CD14-positive monocyte (primary cell): ENCODE measurements around the gene MGLL. TPM values are rescaled to one million over a fixed set of nuclear protein-coding genes. Genes with fewer than 3 reads are reported as not detected.
A peak's percentile ranks its signal among the peaks of the same experiment; 100 is the strongest.

Experiments used
- DNase-seq, 3 donors: peaks; one replicate each; pipeline ENCODE4 v3.0.0-alpha.2; 2011 to 2022
- H2AFZ ChIP-seq: 2 replicates; pipeline ENCODE4 v1.6.0; 2012; ENCODE audit warnings: mild to moderate bottlenecking, low read depth, low read length, inconsistent platforms; ENCODE audit not compliant: insufficient read depth, poor library complexity, severe bottlenecking
- H3K27ac ChIP-seq, 2 donors: 1 replicate in 1 of 2; 2 replicates in 1 of 2; pipeline ENCODE4 v1.5.1; 2012 to 2013; ENCODE audit warnings: low read length in 2 of 2, control low read depth in 1 of 2, inconsistent platforms in 1 of 2, low read depth in 1 of 2, mild to moderate bottlenecking in 1 of 2
- H3K27me3 ChIP-seq, 2 donors: one replicate each; pipeline versions ENCODE4 v1.6.0 to v1.6.1; 2011 to 2013; ENCODE audit warnings: low read length in 2 of 2; ENCODE audit not compliant: control insufficient read depth in 2 of 2, insufficient read depth in 2 of 2
- H3K36me3 ChIP-seq, 2 donors: replicated peaks in 1 of 2; 1 replicate in 1 of 2; 2 replicates in 1 of 2; pipeline versions ENCODE4 v1.5.1 to v1.6.1; 2012 to 2013; ENCODE audit warnings: low read length in 2 of 2, control low read depth in 1 of 2, inconsistent platforms in 1 of 2, mild to moderate bottlenecking in 1 of 2; ENCODE audit not compliant: insufficient read depth in 2 of 2, control insufficient read depth in 1 of 2
- H3K4me1 ChIP-seq, 2 donors: 1 replicate in 1 of 2; 2 replicates in 1 of 2; pipeline versions ENCODE4 v1.5.1 to v1.6.1; 2012 to 2013; ENCODE audit warnings: low read length in 2 of 2, control low read depth in 1 of 2, inconsistent platforms in 1 of 2, mild to moderate bottlenecking in 1 of 2, moderate library complexity in 1 of 2; ENCODE audit not compliant: insufficient read depth in 2 of 2, control insufficient read depth in 1 of 2
- H3K4me2 ChIP-seq: replicated peaks from 2 replicates; pipeline ENCODE3; 2012; ENCODE audit warnings: low read length, moderate library complexity, mild to moderate bottlenecking; ENCODE audit not compliant: poor library complexity, severe bottlenecking; ENCODE audit errors: extremely low read depth
- H3K4me3 ChIP-seq, 3 experiments: fragments of 200-600 bp in 1 of 3; sonication (generic) in 1 of 3; replicated peaks in 1 of 3; 1 replicate in 2 of 3; 2 replicates in 1 of 3; pipeline ENCODE4 v1.5.1; 2011 to 2013; ENCODE audit warnings: low read length in 3 of 3, mild to moderate bottlenecking in 3 of 3, control low read depth in 2 of 3, low read depth in 2 of 3, inconsistent platforms in 1 of 3, moderate library complexity in 1 of 3
- H3K79me2 ChIP-seq: 2 replicates; pipeline ENCODE4 v1.6.0; 2012; ENCODE audit warnings: mild to moderate bottlenecking, control low read depth, inconsistent platforms, low read length, moderate library complexity; ENCODE audit not compliant: insufficient read depth
- H3K9ac ChIP-seq: 2 replicates; pipeline ENCODE4 v1.6.0; 2017; ENCODE audit warnings: low read length, mild to moderate bottlenecking; ENCODE audit not compliant: insufficient read depth, poor library complexity, severe bottlenecking
- H3K9me3 ChIP-seq, 2 donors: replicated peaks in 1 of 2; 1 replicate in 1 of 2; 2 replicates in 1 of 2; pipeline versions ENCODE4 v1.5.1 to v1.6.1; 2012 to 2013; ENCODE audit warnings: low read length in 2 of 2, control low read depth in 1 of 2; ENCODE audit not compliant: control insufficient read depth in 1 of 2, insufficient read depth in 1 of 2
- H4K20me1 ChIP-seq: 2 replicates; pipeline ENCODE4 v1.6.0; 2012; ENCODE audit warnings: mild to moderate bottlenecking, low read length, control low read depth, moderate library complexity; ENCODE audit not compliant: insufficient read depth
- H3K27ac Mint-ChIP-seq, 7 donors: one replicate each; pipeline ENCODE4 v1.8.0; 2020; ENCODE audit warnings: mild to moderate bottlenecking in 7 of 7, mixed read lengths in 7 of 7, moderate library complexity in 6 of 7, inconsistent platforms in 2 of 7
- H3K27me3 Mint-ChIP-seq, 3 donors: one replicate each; pipeline ENCODE4 v1.8.0; 2021 to 2022; ENCODE audit warnings: low read depth in 3 of 3, mild to moderate bottlenecking in 3 of 3, mixed read lengths in 3 of 3, moderate library complexity in 3 of 3, inconsistent platforms in 1 of 3
- H3K36me3 Mint-ChIP-seq, 2 donors: one replicate each; pipeline ENCODE4 v1.8.0; 2020; ENCODE audit warnings: mixed read lengths in 2 of 2, inconsistent platforms in 1 of 2, mild to moderate bottlenecking in 1 of 2
- H3K4me1 Mint-ChIP-seq: one replicate; pipeline ENCODE4 v1.8.0; 2020; ENCODE audit warnings: mild to moderate bottlenecking, mixed read lengths
- H3K4me3 Mint-ChIP-seq, 2 donors: one replicate each; pipeline ENCODE4 v1.8.0; 2020; ENCODE audit warnings: mild to moderate bottlenecking in 2 of 2, mixed read lengths in 2 of 2, moderate library complexity in 1 of 2
- H3K9me3 Mint-ChIP-seq, 7 donors: one replicate each; pipeline ENCODE4 v1.8.0; 2020 to 2022; ENCODE audit warnings: mixed read lengths in 7 of 7, mild to moderate bottlenecking in 6 of 7, moderate library complexity in 6 of 7, inconsistent platforms in 2 of 7
- CTCF ChIP-seq: fragments of 200-600 bp; IDR thresholded peaks from one replicate; pipeline ENCODE4 v1.8.0; 2022; ENCODE audit warnings: antibody characterized with exemption, mild to moderate bottlenecking
- WGBS: methylation state at CpG from one replicate; pipeline ENCODE4 v1.1.5; 2013; ENCODE audit warnings: missing lambda C conversion rate; ENCODE audit not compliant: insufficient coverage; 5-methylcytosine and 5-hydroxymethylcytosine counted together
- intact Hi-C, 2 donors: fragments of 100-400 bp; cut with micrococcal nuclease; formaldehyde crosslinking; loops; one replicate each; pipeline versions ENCODE4 v1.15.0 to v1.15.1; 2023
- polyA plus RNA-seq, 3 donors: library from polyadenylated mRNA; depleted of rRNA in 1 of 3; unstranded in 2 of 3; stranded (reverse) in 1 of 3; fragments of 300-500 nt in 2 of 3; fragments of >200 nt in 1 of 3; fragmentation: Illumina TruSeq in 2 of 3; gene quantifications; 1 replicate in 2 of 3; 2 replicates in 1 of 3; pipeline ENCODE4 v1.2.3, GENCODE V29; 2012 to 2021

MGLL gene
- polyA plus RNA-seq, 3 donors, result 4.4 to 10.0 (median 6.4) TPM

GRCh38 chr3:127762787-127763105 lies 59.6 kb downstream of the MGLL start:
- no peaks in the 10 kb centered on the region for H3K9me3 ChIP-seq
- H3K4me2 ChIP-seq, result no peak overlapping the region
- H3K4me3 ChIP-seq, result no peak overlapping the region
- no peak for TF ChIP-seq CTCF
- Mint-ChIP-seq H3K4me1 (peaks cover 53% of the 10 kb centered on the region), H3K4me3 (no peak overlapping the region), H3K27ac (peak overlapping the region in 1 of 7 donors; percentile 21), H3K9me3 (no peaks in the 10 kb centered on the region), H3K27me3 (peaks cover 7 to 9% (median 8%) of the 10 kb centered on the region in 3 donors), H3K36me3 (peaks cover 0 to 6% of the 10 kb centered on the region in 2 donors)
- H4K20me1 ChIP-seq, result no peaks in the 10 kb centered on the region
- intact Hi-C loops, result no loop called here
- no peaks in the 10 kb centered on the region for H3K36me3 ChIP-seq
- H2AFZ ChIP-seq, result no peak overlapping the region
- no peak overlapping the region for H3K9ac ChIP-seq
- peaks cover 5% of the 10 kb centered on the region for H3K79me2 ChIP-seq
- H3K27me3 ChIP-seq, result no peaks in the 10 kb centered on the region
- no peak for DNase-seq
- WGBS, result 100% methylated on average over 1 of the region's 1 CpG
- no peak overlapping the region for H3K27ac ChIP-seq
- H3K4me1 ChIP-seq, result peaks cover 30 to 36% of the 10 kb centered on the region in 2 donors

GRCh38 chr3:127762077-127762786 lies 60.1 kb downstream of the MGLL start:
- Histone ChIP-seq H3K79me2 (peaks cover 5% of the 10 kb centered on the region), H3K9me3 (no peaks in the 10 kb centered on the region), H3K4me2 (peak overlapping the region; percentile 57), H3K9ac (peak overlapping the region; percentile 10), H3K4me3 (peak overlapping the region in 2 of 3 experiments; percentile 5 to 59), H3K27ac (no peak overlapping the region), H3K4me1 (peaks cover 27 to 33% of the 10 kb centered on the region in 2 donors), H4K20me1 (no peaks in the 10 kb centered on the region), H3K27me3 (no peaks in the 10 kb centered on the region), H2AFZ (peak overlapping the region; percentile 47), H3K36me3 (no peaks in the 10 kb centered on the region)
- no peak for TF ChIP-seq CTCF
- Mint-ChIP-seq H3K9me3 (no peaks in the 10 kb centered on the region), H3K4me1 (peaks cover 49% of the 10 kb centered on the region), H3K36me3 (peaks cover 0 to 6% of the 10 kb centered on the region in 2 donors), H3K4me3 (peak overlapping the region; percentile 77 to 91), H3K27me3 (peaks cover 7 to 9% (median 8%) of the 10 kb centered on the region in 3 donors), H3K27ac (peak overlapping the region in 4 of 7 donors; percentile 21 to 82 (median 62))
- DNase-seq, result no peak
- 11% methylated on average over 13 of the region's 15 CpGs for WGBS
- intact Hi-C loops, result no loop called here
